ENCODE data around the gene NOTCH4. TPM values are rescaled to one million over a fixed set of nuclear protein-coding genes. Genes with fewer than 3 reads are reported as not detected.
"Not testable (repeated sequence)": the region's sequence is repeated elsewhere in the genome, so short reads cannot be mapped to it uniquely, and the experiment has no call there.

The NOTCH4 gene
- total RNA-seq, 4 donors from 2014 or later = 2.6 to 24.3 (median 9.6) TPM

GRCh38 chr6:32189742-32190053 is 34.2 kb downstream of the NOTCH4 start:
- DNase-seq = no peak
- Histone ChIP-seq H3K4me3 (peak overlapping the region; percentile 77 to 95 (median 86)), H3K27me3 (no peaks in the 10 kb centered on the region), H3K4me1 (peaks cover 17 to 65% (median 42%) of the 10 kb centered on the region in 4 donors), H3K9me3 (no peaks in the 10 kb centered on the region), H3K36me3 (peaks cover 0 to 7% (median 0%) of the 10 kb centered on the region in 4 donors), H3K27ac (peak overlapping the region; percentile 92 to 98 (median 98))
- TF ChIP-seq CTCF (IDR thresholded peaks at IDR 0.05) (no peak), EP300 (IDR thresholded peaks at IDR 0.05; ENCODE audit: low read depth) (no peak), POLR2AphosphoS5 (IDR thresholded peaks at IDR 0.05) (no peak), POLR2A (IDR thresholded peaks at IDR 0.05) (no peak)
- intact Hi-C loops (cut with DNase I; ENCODE audit: low total_unique reads) = loop anchor here (2.0 kb wide), 1 partner anchor 37 kb away; no protein-coding TSS in a partner anchor
- 11% methylated on average over 11 of the region's 23 CpGs; no CpG with 5 or more reads in 1 of the 2 donors for WGBS, 2 donors (ENCODE audit: low coverage in 1 of 2)
- in situ Hi-C loops (cut with MboI; ENCODE audit: low pct_ligation_motif_present in 1 of 4, low pct_unique_long_range_greater_than_20kb in 1 of 4, low sequenced_read_pairs in 3 of 4) = no loop called here

DNA sequence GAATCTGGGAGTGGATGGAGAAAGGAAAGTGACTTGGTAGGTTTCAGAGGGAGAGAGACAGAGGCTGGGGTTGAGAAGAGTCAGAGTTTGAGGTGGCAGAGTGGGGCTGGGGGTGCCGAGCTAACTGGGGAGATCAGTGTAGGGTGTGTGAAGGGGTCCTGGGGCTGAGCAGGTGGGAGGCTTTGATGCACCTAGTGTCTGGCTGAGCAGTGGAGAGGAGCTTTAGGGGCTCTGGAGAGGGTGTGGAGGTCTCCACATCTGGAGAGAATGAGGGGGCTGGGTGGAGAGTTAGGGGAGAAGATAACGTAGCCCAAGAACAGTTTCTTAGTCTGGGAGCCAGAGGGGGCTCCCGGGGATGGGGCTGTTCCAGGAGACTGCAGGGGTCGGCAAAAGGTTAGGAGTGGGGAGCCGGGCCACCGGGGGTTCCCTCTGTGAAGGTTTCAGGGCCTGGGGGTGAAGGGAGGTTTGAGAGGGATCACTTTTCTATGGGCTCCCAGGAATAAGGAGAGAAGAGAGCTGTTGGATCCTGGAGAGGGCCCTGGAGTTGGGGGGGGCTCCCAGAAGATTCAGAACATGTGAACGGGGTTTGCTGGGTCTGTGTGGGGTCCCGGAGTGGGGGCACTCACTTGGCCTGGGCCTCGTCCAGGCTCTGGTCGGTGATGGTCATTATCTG is 34.7 kb downstream of the NOTCH4 start:
- intact Hi-C loops (cut with DNase I; ENCODE audit: low total_unique reads) (no loop called here), in situ Hi-C loops (cut with MboI; ENCODE audit: low pct_ligation_motif_present in 1 of 4, low pct_unique_long_range_greater_than_20kb in 1 of 4, low sequenced_read_pairs in 3 of 4) (no loop called here)
- peak overlapping the region; percentile 77 to 95 (median 86) for H3K4me3 ChIP-seq
- H3K36me3 ChIP-seq = peaks cover 0 to 7% (median 0%) of the 10 kb centered on the region in 4 donors
- no peak for DNase-seq
- TF ChIP-seq CTCF (IDR thresholded peaks at IDR 0.05) = no peak
- no peak for TF ChIP-seq POLR2AphosphoS5 (IDR thresholded peaks at IDR 0.05)
- no peak for TF ChIP-seq EP300 (IDR thresholded peaks at IDR 0.05; ENCODE audit: low read depth)
- TF ChIP-seq POLR2A (IDR thresholded peaks at IDR 0.05) = no peak
- H3K4me1 ChIP-seq = peaks cover 16 to 61% (median 42%) of the 10 kb centered on the region in 4 donors
- 2 to 6% methylated on average over 3 to 10 of the region's 10 CpGs for WGBS, 2 donors (ENCODE audit: low coverage in 1 of 2)
- no peaks in the 10 kb centered on the region for H3K9me3 ChIP-seq
- H3K27me3 ChIP-seq = no peaks in the 10 kb centered on the region
- H3K27ac ChIP-seq = peak overlapping the region; percentile 92 to 98 (median 98)

GRCh38 chr6:32188381-32189068 is 35.3 kb downstream of the NOTCH4 start:
- Histone ChIP-seq H3K9me3 (no peaks in the 10 kb centered on the region), H3K4me1 (peaks cover 16 to 61% (median 42%) of the 10 kb centered on the region in 4 donors), H3K4me3 (peak overlapping the region; percentile 77 to 95 (median 86)), H3K27me3 (no peaks in the 10 kb centered on the region), H3K36me3 (peaks cover 0 to 7% (median under 1%) of the 10 kb centered on the region in 4 donors), H3K27ac (peak overlapping the region; percentile 92 to 98 (median 98))
- intact Hi-C loops (cut with DNase I; ENCODE audit: low total_unique reads) = no loop called here
- TF ChIP-seq POLR2A (IDR thresholded peaks at IDR 0.05) (no peak), EP300 (IDR thresholded peaks at IDR 0.05; ENCODE audit: low read depth) (no peak), CTCF (IDR thresholded peaks at IDR 0.05) (no peak), POLR2AphosphoS5 (IDR thresholded peaks at IDR 0.05) (no peak)
- in situ Hi-C loops (cut with MboI; ENCODE audit: low pct_ligation_motif_present in 1 of 4, low pct_unique_long_range_greater_than_20kb in 1 of 4, low sequenced_read_pairs in 3 of 4) = no loop called here
- WGBS, 2 donors (ENCODE audit: low coverage in 1 of 2) = 22 to 27% methylated on average over 4 to 13 of the region's 13 CpGs
- no peak for DNase-seq

DNA sequence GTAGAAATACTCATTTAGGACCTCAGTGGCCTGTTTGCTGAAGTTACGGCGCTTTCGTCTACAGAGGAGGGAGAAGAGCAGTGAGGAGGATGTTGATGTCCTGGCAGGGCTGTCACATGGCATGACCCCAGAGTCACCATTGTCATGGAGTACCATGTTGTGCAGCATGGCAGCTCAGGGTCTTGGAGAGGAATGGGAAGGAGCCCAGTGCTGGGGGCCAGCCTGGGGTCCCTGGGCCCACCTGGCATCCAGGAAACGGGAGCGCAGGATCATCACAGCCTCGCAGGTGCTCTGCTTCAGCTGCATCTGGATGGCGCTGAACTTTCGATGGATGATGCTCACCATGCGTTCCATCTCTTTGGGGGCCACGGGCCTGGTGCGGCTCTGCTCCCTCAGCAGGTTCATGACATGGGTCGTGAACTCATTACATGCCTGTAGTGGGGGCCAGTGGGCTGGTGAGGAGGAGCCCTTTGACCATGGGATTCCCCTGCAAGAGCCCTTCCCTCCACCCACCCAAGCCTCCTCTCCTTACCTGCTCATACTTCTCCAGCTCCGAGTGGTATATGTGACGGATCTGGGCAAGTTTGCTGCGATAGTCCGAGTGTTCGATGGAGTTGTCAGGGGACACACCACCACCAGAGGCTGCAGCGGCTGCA is 36.0 kb downstream of the NOTCH4 start:
- H3K27me3 ChIP-seq; DNase-seq; intact Hi-C loops (cut with DNase I; ENCODE audit: low total_unique reads); H3K9me3 ChIP-seq; H3K36me3 ChIP-seq; in situ Hi-C loops (cut with MboI; ENCODE audit: low pct_ligation_motif_present in 1 of 4, low pct_unique_long_range_greater_than_20kb in 1 of 4, low sequenced_read_pairs in 3 of 4): not testable (repeated sequence)
- H3K27ac ChIP-seq = peak overlapping the region; percentile 92 to 98 (median 98)
- H3K4me1 ChIP-seq = peaks cover 16 to 54% (median 42%) of the 10 kb centered on the region in 4 donors
- WGBS, 2 donors (ENCODE audit: low coverage in 1 of 2) = 87% methylated on average over 18 of the region's 18 CpGs; no CpG with 5 or more reads in 1 of the 2 donors
- H3K4me3 ChIP-seq = peak overlapping the region in 1 of 4 donors; percentile 95

Data from transverse colon (tissue), 4 donors.